ENCODE measurements around the gene IAPP. TPM values are rescaled to one million over a fixed set of nuclear protein-coding genes. Genes with fewer than 3 reads are reported as not detected.
"Not testable (repeated sequence)": the region's sequence is repeated elsewhere in the genome, so short reads cannot be mapped to it uniquely, and the experiment has no call there.

The IAPP gene
- total and polyA plus RNA-seq, 9 donors, result not detected

DNA sequence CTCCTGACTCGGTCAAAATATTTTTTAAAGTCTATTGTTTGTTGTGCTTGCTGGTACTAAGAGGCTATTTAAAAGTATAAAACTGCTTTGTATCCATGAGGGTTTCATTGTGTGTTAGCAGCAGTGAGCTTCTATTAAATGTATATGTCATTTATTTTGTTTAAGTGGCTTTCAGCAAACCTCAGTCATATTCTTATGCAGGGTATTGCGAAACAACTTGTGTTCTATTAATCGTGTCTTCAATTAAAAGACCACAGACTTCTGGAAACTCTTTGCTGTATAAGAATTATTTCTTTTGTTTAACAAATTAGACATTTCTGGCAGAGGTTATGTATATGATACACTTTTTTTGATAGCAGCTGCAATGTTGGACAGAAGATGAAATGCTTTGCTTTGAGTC lies 6.5 kb downstream of the IAPP start:
- 78 to 80% (median 80%) methylated on average over 3 of the region's 3 CpGs for WGBS, 3 donors
- intact Hi-C loops (cut with DNase I), result no loop called here

DNA sequence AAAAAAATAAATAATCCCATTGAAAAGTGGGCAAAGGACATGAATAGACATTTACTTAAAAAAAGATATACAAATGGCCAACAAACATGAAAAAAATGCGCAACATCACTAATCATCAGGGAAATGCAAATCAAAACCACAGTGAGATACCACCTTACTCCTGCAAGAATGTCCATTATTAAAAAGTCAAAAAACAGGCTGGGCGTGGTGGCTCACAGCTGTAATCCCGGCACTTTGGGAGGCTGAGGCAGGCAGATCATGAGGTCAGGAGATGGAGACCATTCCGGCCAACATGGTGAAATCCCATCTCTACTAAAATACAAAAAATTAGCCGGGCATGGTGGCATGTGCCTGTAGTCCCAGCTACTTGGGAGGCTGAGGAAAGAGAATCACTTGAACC lies 8.6 kb downstream of the IAPP start:
- DNase-seq; H3K36me3 ChIP-seq; H3K4me1 ChIP-seq (ENCODE audit: insufficient read depth); intact Hi-C loops (cut with DNase I); H3K27ac ChIP-seq; H3K27me3 ChIP-seq; H3K9me3 ChIP-seq; H3K4me3 ChIP-seq: not testable (repeated sequence)
- WGBS, 3 donors, result 86 to 95% (median 89%) methylated on average over 5 of the region's 5 CpGs

More for the DNA sequence above, 6.5 kb downstream of the IAPP start:
- H3K4me1 ChIP-seq (ENCODE audit: insufficient read depth), result no peaks in the 10 kb centered on the region
- TF ChIP-seq POLR2A (IDR thresholded peaks at IDR 0.05) (no peak), EP300 (IDR thresholded peaks at IDR 0.05) (no peak)
- TF ChIP-seq, protein P1, sequence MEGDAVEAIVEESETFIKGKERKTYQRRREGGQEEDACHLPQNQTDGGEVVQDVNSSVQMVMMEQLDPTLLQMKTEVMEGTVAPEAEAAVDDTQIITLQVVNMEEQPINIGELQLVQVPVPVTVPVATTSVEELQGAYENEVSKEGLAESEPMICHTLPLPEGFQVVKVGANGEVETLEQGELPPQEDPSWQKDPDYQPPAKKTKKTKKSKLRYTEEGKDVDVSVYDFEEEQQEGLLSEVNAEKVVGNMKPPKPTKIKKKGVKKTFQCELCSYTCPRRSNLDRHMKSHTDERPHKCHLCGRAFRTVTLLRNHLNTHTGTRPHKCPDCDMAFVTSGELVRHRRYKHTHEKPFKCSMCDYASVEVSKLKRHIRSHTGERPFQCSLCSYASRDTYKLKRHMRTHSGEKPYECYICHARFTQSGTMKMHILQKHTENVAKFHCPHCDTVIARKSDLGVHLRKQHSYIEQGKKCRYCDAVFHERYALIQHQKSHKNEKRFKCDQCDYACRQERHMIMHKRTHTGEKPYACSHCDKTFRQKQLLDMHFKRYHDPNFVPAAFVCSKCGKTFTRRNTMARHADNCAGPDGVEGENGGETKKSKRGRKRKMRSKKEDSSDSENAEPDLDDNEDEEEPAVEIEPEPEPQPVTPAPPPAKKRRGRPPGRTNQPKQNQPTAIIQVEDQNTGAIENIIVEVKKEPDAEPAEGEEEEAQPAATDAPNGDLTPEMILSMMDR (IDR thresholded peaks at IDR 0.05), result no peak
- no peaks in the 10 kb centered on the region for H3K9me3 ChIP-seq
- H3K4me3 ChIP-seq, result no peak overlapping the region
- DNase-seq, result no peak
- H3K27ac ChIP-seq, result no peak overlapping the region
- no peaks in the 10 kb centered on the region for H3K27me3 ChIP-seq
- H3K36me3 ChIP-seq, result no peaks in the 10 kb centered on the region

DNA sequence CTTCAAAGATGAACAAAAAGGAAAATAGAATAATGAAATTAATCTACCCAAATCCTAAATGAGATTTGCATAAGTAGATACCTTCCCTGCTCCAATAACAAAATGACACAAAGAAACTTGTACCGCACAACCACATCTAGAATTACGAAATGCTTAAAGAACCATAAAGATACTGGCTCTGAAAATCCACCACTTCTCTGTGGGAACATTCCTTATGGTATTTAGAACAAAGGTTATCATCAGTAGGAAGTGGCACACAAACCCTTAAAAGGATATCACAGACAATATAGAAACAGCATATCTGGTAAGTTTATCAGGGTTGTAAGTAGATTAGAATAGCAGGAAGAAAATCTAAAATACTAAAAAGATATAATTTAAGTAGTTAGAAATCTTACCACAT lies 11.6 kb downstream of the IAPP start:
- 81 to 87% (median 82%) methylated on average over 2 of the region's 2 CpGs for WGBS, 3 donors
- no peak overlapping the region for H3K4me3 ChIP-seq
- intact Hi-C loops (cut with DNase I), result no loop called here

DNA sequence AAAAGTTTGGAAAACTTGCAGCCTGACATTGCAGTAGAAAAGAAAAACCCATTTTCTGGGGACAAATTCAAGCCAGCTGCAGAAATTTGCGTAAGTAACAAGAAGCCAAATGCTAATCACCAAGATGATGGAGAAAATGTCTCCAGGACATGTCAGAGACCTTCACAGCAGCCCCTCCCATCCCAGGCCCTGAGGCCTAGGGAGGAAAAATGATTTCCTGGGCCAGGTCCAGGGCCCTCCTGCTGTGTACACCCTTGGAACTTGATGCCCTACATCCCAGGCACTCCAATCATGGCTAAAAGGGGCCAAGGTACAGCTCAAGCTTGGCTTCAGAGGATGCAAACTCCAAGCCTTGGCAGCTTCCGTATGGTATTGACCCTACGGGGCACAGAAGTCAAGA lies 14.5 kb downstream of the IAPP start:
- H3K27me3 ChIP-seq, result no peaks in the 10 kb centered on the region
- no peak overlapping the region for H3K27ac ChIP-seq
- no peaks in the 10 kb centered on the region for H3K9me3 ChIP-seq
- intact Hi-C loops (cut with DNase I), result no loop called here
- no peaks in the 10 kb centered on the region for H3K4me1 ChIP-seq (ENCODE audit: insufficient read depth)
- no peak overlapping the region for H3K4me3 ChIP-seq
- WGBS, 3 donors, result 82 to 86% (median 84%) methylated on average over 3 of the region's 3 CpGs
- no peak for TF ChIP-seq EP300 (IDR thresholded peaks at IDR 0.05)
- TF ChIP-seq, protein P1 (IDR thresholded peaks at IDR 0.05), result no peak
- TF ChIP-seq POLR2A (IDR thresholded peaks at IDR 0.05), result no peak
- no peaks in the 10 kb centered on the region for H3K36me3 ChIP-seq
- no peak for DNase-seq

More for the DNA sequence above, 11.6 kb downstream of the IAPP start:
- Histone ChIP-seq H3K9me3 (no peaks in the 10 kb centered on the region), H3K36me3 (no peaks in the 10 kb centered on the region), H3K27ac (no peak overlapping the region), H3K4me1 (ENCODE audit: insufficient read depth) (no peaks in the 10 kb centered on the region), H3K27me3 (no peaks in the 10 kb centered on the region)
- TF ChIP-seq, protein P1 (IDR thresholded peaks at IDR 0.05), result no peak
- TF ChIP-seq POLR2A (IDR thresholded peaks at IDR 0.05), result no peak
- no peak for TF ChIP-seq EP300 (IDR thresholded peaks at IDR 0.05)
- no peak for DNase-seq

DNA sequence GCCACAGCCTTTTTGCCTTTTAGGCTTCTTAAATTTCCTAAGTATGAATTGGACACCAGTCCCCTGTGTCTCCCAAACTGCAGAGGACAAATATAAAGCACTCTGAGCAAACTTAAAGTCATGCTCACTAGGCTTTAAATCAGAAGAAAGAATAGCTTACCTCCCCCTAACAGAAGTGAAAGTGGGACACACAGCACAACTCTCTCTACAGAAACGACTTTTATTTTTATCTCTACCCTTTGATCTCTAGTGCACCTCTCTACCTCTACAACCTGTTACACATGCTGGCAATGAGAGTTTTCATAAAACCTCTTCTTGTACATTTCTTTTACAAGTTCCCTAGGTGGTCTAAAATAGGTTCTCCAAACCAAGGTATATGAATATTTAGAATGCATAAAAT lies 19.7 kb downstream of the IAPP start:
- no peak overlapping the region for H3K4me3 ChIP-seq
- H3K9me3 ChIP-seq, result no peaks in the 10 kb centered on the region
- 11 to 33% (median 32%) methylated on average over 1 of the region's 1 CpG for WGBS, 3 donors
- no peak overlapping the region for H3K27ac ChIP-seq
- no peak for TF ChIP-seq EP300 (IDR thresholded peaks at IDR 0.05)
- H3K4me1 ChIP-seq (ENCODE audit: insufficient read depth), result no peaks in the 10 kb centered on the region
- no peaks in the 10 kb centered on the region for H3K27me3 ChIP-seq
- no peaks in the 10 kb centered on the region for H3K36me3 ChIP-seq
- intact Hi-C loops (cut with DNase I), result no loop called here
- no peak for DNase-seq

DNA sequence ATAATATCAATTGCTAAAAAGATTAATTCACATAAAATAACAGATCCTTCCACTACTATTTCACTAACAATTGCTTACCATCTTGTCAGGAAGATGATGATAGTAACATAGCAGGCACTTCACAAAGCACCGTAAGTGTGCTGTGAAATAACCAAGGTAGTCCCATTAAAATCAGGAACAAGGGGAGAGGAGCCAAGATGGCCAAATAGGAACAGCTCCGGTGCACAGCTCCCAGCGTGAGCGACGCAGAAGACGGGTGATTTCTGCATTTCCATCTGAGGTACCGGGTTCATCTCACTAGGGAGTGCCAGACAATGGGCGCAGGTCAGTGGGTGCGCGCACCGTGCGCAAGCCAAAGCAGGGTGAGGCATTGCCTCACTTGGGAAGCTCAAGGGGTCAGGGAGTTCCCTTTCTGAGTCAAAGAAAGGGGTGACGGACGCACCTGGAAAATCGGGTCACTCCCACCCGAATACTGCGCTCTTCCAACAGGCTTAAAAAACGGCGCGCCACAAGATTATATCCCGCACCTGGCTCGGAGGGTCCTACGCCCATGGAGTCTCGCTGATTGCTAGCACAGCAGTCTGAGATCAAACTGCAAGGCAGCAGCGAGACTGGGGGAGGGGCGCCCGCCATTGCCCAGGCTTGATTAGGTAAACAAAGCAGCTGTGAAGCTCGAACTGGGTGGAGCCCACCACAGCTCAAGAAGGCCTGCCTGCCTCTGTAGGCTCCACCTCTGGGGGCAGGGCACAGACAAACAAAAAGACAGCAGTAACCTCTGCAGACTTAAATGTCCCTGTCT lies 22.3 kb downstream of the IAPP start:
- intact Hi-C loops (cut with DNase I); DNase-seq: not testable (repeated sequence)
- 86 to 93% (median 92%) methylated on average over 28 of the region's 28 CpGs for WGBS, 3 donors

More for the DNA sequence above, 22.3 kb downstream of the IAPP start:
- not testable (repeated sequence) for H3K27me3 ChIP-seq; H3K4me3 ChIP-seq; H3K36me3 ChIP-seq; H3K4me1 ChIP-seq (ENCODE audit: insufficient read depth); H3K27ac ChIP-seq; H3K9me3 ChIP-seq

Data from ovary (tissue), 9 donors.